Ureter (tissue), 1 donor: ENCODE data around the gene CCDC188. TPM values are rescaled to one million over a fixed set of nuclear protein-coding genes. Genes with fewer than 3 reads are reported as not detected.
"Not testable (repeated sequence)": the region's sequence is repeated elsewhere in the genome, so short reads cannot be mapped to it uniquely, and the experiment has no call there.

ENCODE experiments used
- DNase-seq: peaks from one replicate; pipeline ENCODE4 v3.0.0-alpha.2; 2020; ENCODE audit warnings: low spot score
- total RNA-seq: library from RNA; stranded (reverse); gene quantifications from one replicate; pipeline ENCODE4 v1.2.4, GENCODE V29; 2023
- donor health status: DM: yes; HTN: yes; CAD: no.

CCDC188 gene
- total RNA-seq, 1 donor from 2014 or later: 2.6 TPM

- no peak for DNase-seq
These were observed 20.7 kb upstream of the CCDC188 start for GRCh38 chr22:20171288-20172140.

GRCh38 chr22:20170170-20170569, 19.3 kb upstream of the CCDC188 start:
- no peak for DNase-seq

- DNase-seq: no peak
These were observed 18.5 kb upstream of the CCDC188 start for GRCh38 chr22:20169253-20169822.

- no peak for DNase-seq
These were observed 16.9 kb upstream of the CCDC188 start for GRCh38 chr22:20167643-20168322.

GRCh38 chr22:20166703-20167102, 15.8 kb upstream of the CCDC188 start:
- DNase-seq: no peak

- DNase-seq: no peak
These were observed 15.1 kb upstream of the CCDC188 start for GRCh38 chr22:20165913-20166312.

- DNase-seq: no peak
These were observed 14.6 kb upstream of the CCDC188 start for GRCh38 chr22:20165421-20165820.

GRCh38 chr22:20164863-20165262, 14.0 kb upstream of the CCDC188 start:
- no peak for DNase-seq

- DNase-seq: no peak
These were observed 9.2 kb upstream of the CCDC188 start for GRCh38 chr22:20160041-20160440.

- not testable (repeated sequence) for DNase-seq
These were observed 8.7 kb upstream of the CCDC188 start for GRCh38 chr22:20159531-20159930.

GRCh38 chr22:20159076-20159475, 8.2 kb upstream of the CCDC188 start:
- no peak for DNase-seq

GRCh38 chr22:20158391-20159036, 7.7 kb upstream of the CCDC188 start:
- DNase-seq: no peak

- no peak for DNase-seq
These were observed 6.8 kb upstream of the CCDC188 start for GRCh38 chr22:20157430-20158183.

GRCh38 chr22:20156611-20157429, 6.0 kb upstream of the CCDC188 start:
- peak; percentile 90 for DNase-seq

GRCh38 chr22:20156042-20156389, 5.2 kb upstream of the CCDC188 start:
- no peak for DNase-seq

GRCh38 chr22:20155330-20156041, 4.6 kb upstream of the CCDC188 start:
- DNase-seq: no peak

GRCh38 chr22:20154602-20155187, 3.8 kb upstream of the CCDC188 start:
- no peak for DNase-seq

GRCh38 chr22:20153945-20154344, 3.1 kb upstream of the CCDC188 start:
- no peak for DNase-seq

- no peak for DNase-seq
These were observed 1.6 kb upstream of the CCDC188 start for GRCh38 chr22:20152464-20152890.

GRCh38 chr22:20151276-20151588, 377 bp upstream of the CCDC188 start:
- DNase-seq: no peak
